GM21786 (cell line): Measurements from ENCODE around the gene PFKL.
"Not testable (repeated sequence)": the region's sequence is repeated elsewhere in the genome, so short reads cannot be mapped to it uniquely, and the experiment has no call there.

Source experiments
- ATAC-seq: cut with Tn5 transposase; IDR thresholded peaks from one replicate; pipeline ENCODE4 v1.9.1; 2021; ENCODE audit not compliant: unreplicated experiment

The PFKL gene

GRCh38 chr21:44337941-44338895 is 38.4 kb downstream of the PFKL start:
- ATAC-seq = no peak

GRCh38 chr21:44338971-44339910 is 39.4 kb downstream of the PFKL start, which contains the start of gene CFAP410:
Gene CFAP410 (minus strand): TSS chr21:44339390. CDS start chr21:44339194, 196 bp downstream.
- peak; percentile 90 for ATAC-seq

GRCh38 chr21:44341726-44342458 is 42.0 kb downstream of the PFKL start:
- not testable (repeated sequence) for ATAC-seq

GRCh38 chr21:44342981-44343380 is 43.1 kb downstream of the PFKL start:
- ATAC-seq = not testable (repeated sequence)

GRCh38 chr21:44344541-44345183 is 44.8 kb downstream of the PFKL start:
- no peak for ATAC-seq

- ATAC-seq = no peak
Measured at GRCh38 chr21:44345495-44345894, 45.6 kb downstream of the PFKL start.

- no peak for ATAC-seq
Measured at GRCh38 chr21:44347911-44348451, 48.1 kb downstream of the PFKL start.

GRCh38 chr21:44348861-44349260 is 49.0 kb downstream of the PFKL start:
- no peak for ATAC-seq

- ATAC-seq = no peak
Measured at GRCh38 chr21:44349416-44349846, 49.6 kb downstream of the PFKL start.

GRCh38 chr21:44349847-44350772 is 50.3 kb downstream of the PFKL start:
- no peak for ATAC-seq

GRCh38 chr21:44350773-44351481 is 51.1 kb downstream of the PFKL start:
- ATAC-seq = no peak

GRCh38 chr21:44351535-44352252 is 51.8 kb downstream of the PFKL start:
- no peak for ATAC-seq

GRCh38 chr21:44352253-44352860 is 52.5 kb downstream of the PFKL start:
- ATAC-seq = no peak

GRCh38 chr21:44353191-44353970 is 53.5 kb downstream of the PFKL start, which contains the start of gene TRPM2:
Gene TRPM2 (plus strand): TSS chr21:44353621. CDS start chr21:44353701, 80 bp downstream.
- ATAC-seq = peak; percentile 53

- ATAC-seq = no peak
Measured at GRCh38 chr21:44354001-44354405, 54.1 kb downstream of the PFKL start.
